Measurements from ENCODE around the gene NACC2.

NACC2 gene

GRCh38 chr9:136012651-136013050 lies 82.4 kb downstream of the NACC2 start:
- no peak for DNase-seq (ENCODE audit: low read depth)
- H3K27me3 ChIP-seq (replicated peaks; ENCODE audit: control insufficient read depth, insufficient read depth, low read length): no peaks in the 10 kb centered on the region
- H3K9ac ChIP-seq (ENCODE audit: low read length): peak overlapping the region; percentile 78
- H3K9me3 ChIP-seq (ENCODE audit: control insufficient read depth, low read length): no peaks in the 10 kb centered on the region
- H3K36me3 ChIP-seq (ENCODE audit: control insufficient read depth, insufficient read depth, low read length, severe bottlenecking): no peaks in the 10 kb centered on the region
- peak overlapping the region; percentile 58 for H3K4me3 ChIP-seq (ENCODE audit: low read length)
- peaks cover 11% of the 10 kb centered on the region for H3K4me1 ChIP-seq (ENCODE audit: control insufficient read depth, insufficient read depth, low read length)

DNA sequence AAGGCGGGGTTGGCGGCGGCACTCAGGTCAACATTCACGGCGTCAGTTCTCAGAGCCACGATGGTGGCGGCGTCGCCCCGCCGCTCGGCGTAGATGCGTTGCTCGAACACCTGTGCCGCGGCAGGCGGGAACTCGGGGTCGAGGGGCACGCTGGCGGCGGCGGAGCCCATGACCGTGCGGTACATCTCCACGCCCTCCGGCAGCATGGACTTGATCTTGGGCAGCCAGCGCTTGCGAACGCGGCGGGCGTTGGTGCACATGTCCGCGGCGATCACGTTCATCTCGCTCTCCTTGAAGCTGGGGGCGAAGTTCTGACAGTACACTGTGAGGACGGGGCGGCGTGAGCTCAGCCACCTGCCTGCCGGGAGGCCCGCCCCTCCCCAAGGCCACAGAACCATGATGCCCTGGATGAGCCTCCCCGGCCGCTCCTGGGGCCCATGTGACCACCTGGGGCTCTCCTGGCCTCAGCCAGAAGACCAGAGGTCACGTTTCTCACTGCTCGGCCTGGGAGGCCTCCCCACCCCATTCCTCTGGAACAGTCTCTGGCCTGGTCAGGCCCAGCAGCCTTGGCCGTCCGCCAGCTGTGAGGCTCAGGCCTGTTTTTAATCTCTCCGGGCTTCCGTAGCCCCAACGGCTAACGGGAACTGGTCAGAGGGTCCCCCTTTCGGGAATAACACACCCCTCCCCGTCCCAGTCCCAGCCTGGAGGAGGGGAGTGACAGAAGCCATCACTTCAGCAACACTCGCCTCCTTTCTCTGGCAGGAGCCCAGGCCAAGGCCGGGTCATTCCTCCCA lies 83.2 kb downstream of the NACC2 start:
- Histone ChIP-seq H3K9me3 (ENCODE audit: control insufficient read depth, low read length) (no peaks in the 10 kb centered on the region), H3K4me1 (ENCODE audit: control insufficient read depth, insufficient read depth, low read length) (peaks cover 11% of the 10 kb centered on the region), H3K4me3 (ENCODE audit: low read length) (peak overlapping the region; percentile 58), H3K36me3 (ENCODE audit: control insufficient read depth, insufficient read depth, low read length, severe bottlenecking) (no peaks in the 10 kb centered on the region), H3K9ac (ENCODE audit: low read length) (peak overlapping the region; percentile 78), H3K27me3 (replicated peaks; ENCODE audit: control insufficient read depth, insufficient read depth, low read length) (no peaks in the 10 kb centered on the region)
- peak; percentile 78 for DNase-seq (ENCODE audit: low read depth)

GRCh38 chr9:136011376-136011702 lies 83.8 kb downstream of the NACC2 start:
- no peak for DNase-seq (ENCODE audit: low read depth)

GRCh38 chr9:136010615-136011361 lies 84.3 kb downstream of the NACC2 start:
- DNase-seq (ENCODE audit: low read depth): no peak
- Histone ChIP-seq H3K27me3 (replicated peaks; ENCODE audit: control insufficient read depth, insufficient read depth, low read length) (no peaks in the 10 kb centered on the region), H3K36me3 (ENCODE audit: control insufficient read depth, insufficient read depth, low read length, severe bottlenecking) (no peaks in the 10 kb centered on the region), H3K4me3 (ENCODE audit: low read length) (no peak overlapping the region), H3K4me1 (ENCODE audit: control insufficient read depth, insufficient read depth, low read length) (peaks cover 11% of the 10 kb centered on the region), H3K9ac (ENCODE audit: low read length) (no peak overlapping the region), H3K9me3 (ENCODE audit: control insufficient read depth, low read length) (no peaks in the 10 kb centered on the region)

More at GRCh38 chr9:136011376-136011702, 83.8 kb downstream of the NACC2 start:
- Histone ChIP-seq H3K36me3 (ENCODE audit: control insufficient read depth, insufficient read depth, low read length, severe bottlenecking) (no peaks in the 10 kb centered on the region), H3K27me3 (replicated peaks; ENCODE audit: control insufficient read depth, insufficient read depth, low read length) (no peaks in the 10 kb centered on the region), H3K4me1 (ENCODE audit: control insufficient read depth, insufficient read depth, low read length) (peaks cover 11% of the 10 kb centered on the region), H3K9me3 (ENCODE audit: control insufficient read depth, low read length) (no peaks in the 10 kb centered on the region), H3K4me3 (ENCODE audit: low read length) (no peak overlapping the region), H3K9ac (ENCODE audit: low read length) (no peak overlapping the region)

DNA sequence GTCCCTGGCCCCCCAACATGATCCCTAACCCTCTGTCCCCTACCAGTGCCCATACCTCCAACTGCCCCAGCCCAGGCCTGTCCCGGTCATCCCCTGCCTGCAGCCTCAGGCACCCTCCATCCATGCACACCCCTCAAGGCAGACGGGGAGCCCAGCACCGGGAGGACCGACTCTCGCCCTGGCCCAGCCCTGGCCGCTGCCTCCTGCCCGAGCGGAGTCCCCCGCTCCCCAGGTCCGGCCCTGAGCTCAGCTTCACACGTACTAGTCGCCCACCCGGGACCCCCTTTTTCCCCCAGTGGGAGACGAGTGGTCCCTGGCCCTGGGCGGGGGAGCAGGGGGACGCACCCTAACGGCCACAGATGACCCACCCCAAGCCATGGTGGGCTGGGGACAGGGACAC lies 84.9 kb downstream of the NACC2 start:
- DNase-seq (ENCODE audit: low read depth): no peak
- no peaks in the 10 kb centered on the region for H3K27me3 ChIP-seq (replicated peaks; ENCODE audit: control insufficient read depth, insufficient read depth, low read length)
- no peak overlapping the region for H3K4me3 ChIP-seq (ENCODE audit: low read length)
- H3K36me3 ChIP-seq (ENCODE audit: control insufficient read depth, insufficient read depth, low read length, severe bottlenecking): no peaks in the 10 kb centered on the region
- peaks cover 11% of the 10 kb centered on the region for H3K4me1 ChIP-seq (ENCODE audit: control insufficient read depth, insufficient read depth, low read length)
- H3K9ac ChIP-seq (ENCODE audit: low read length): no peak overlapping the region
- no peaks in the 10 kb centered on the region for H3K9me3 ChIP-seq (ENCODE audit: control insufficient read depth, low read length)

DNA sequence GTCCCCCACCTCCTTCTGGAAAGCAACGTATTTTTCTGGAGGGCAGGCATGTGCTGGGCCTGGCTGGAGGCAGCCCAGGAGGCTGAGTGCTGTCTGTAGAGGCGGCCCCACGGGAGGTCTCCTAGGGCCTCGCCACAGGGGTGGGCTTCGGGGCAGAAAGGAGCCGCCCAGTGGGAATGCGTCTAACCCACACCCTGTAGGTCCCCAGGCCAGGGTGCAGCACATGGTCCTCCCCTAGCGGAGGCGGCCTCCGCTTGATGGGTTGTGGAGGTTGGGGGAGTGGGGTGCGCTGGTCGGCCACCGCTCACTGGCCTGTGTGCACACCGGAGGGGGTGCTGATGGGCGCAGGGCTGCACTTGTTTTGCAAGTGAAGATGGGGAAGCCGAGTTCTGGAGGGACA lies 85.6 kb downstream of the NACC2 start:
- no peak overlapping the region for H3K9ac ChIP-seq (ENCODE audit: low read length)
- no peak overlapping the region for H3K4me3 ChIP-seq (ENCODE audit: low read length)
- H3K9me3 ChIP-seq (ENCODE audit: control insufficient read depth, low read length): no peaks in the 10 kb centered on the region
- DNase-seq (ENCODE audit: low read depth): no peak
- no peaks in the 10 kb centered on the region for H3K27me3 ChIP-seq (replicated peaks; ENCODE audit: control insufficient read depth, insufficient read depth, low read length)
- no peaks in the 10 kb centered on the region for H3K36me3 ChIP-seq (ENCODE audit: control insufficient read depth, insufficient read depth, low read length, severe bottlenecking)
- H3K4me1 ChIP-seq (ENCODE audit: control insufficient read depth, insufficient read depth, low read length): peaks cover 11% of the 10 kb centered on the region

GRCh38 chr9:136008693-136008997 lies 86.4 kb downstream of the NACC2 start:
- no peak overlapping the region for H3K9ac ChIP-seq (ENCODE audit: low read length)
- H3K9me3 ChIP-seq (ENCODE audit: control insufficient read depth, low read length): no peaks in the 10 kb centered on the region
- DNase-seq (ENCODE audit: low read depth): no peak
- H3K4me1 ChIP-seq (ENCODE audit: control insufficient read depth, insufficient read depth, low read length): peaks cover 11% of the 10 kb centered on the region
- no peaks in the 10 kb centered on the region for H3K27me3 ChIP-seq (replicated peaks; ENCODE audit: control insufficient read depth, insufficient read depth, low read length)
- H3K4me3 ChIP-seq (ENCODE audit: low read length): no peak overlapping the region
- no peaks in the 10 kb centered on the region for H3K36me3 ChIP-seq (ENCODE audit: control insufficient read depth, insufficient read depth, low read length, severe bottlenecking)

DNA sequence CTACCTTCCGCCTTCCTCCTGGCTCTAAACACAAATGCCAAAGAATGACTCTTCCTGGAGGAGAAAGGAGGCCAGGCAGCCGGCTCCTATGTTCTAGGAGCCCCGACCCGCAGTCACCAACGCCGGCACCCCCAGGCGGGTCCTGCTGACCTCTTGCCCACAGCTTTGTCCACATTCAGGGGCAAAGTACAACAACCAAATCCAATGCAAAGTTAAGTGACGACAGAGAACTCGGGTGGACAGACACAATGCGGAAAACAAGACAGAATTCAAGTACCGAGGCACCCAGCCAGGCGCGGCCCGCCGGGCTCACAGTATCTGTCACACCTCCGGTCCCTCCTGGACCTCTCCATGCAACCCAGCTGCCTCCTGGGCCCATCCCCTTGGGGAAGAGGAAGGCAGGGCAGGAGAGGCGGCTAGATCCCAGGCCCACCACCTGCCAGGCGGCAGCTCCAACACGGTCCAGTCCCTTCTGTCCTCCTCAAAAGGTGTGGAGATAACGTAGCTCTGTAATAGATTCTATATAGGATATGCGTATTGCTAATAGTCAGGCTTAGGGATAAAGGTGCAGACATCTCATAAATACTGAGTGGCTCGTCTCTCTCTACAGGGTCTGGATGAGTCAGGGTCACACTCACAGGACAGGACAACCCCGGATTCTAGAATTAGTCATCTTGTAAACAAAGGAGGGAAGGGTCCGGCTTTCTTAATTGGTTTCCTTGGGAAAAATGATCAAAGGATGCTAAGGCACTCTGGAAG lies 87.0 kb downstream of the NACC2 start:
- H3K9ac ChIP-seq (ENCODE audit: low read length): no peak overlapping the region
- H3K9me3 ChIP-seq (ENCODE audit: control insufficient read depth, low read length): no peaks in the 10 kb centered on the region
- H3K27me3 ChIP-seq (replicated peaks; ENCODE audit: control insufficient read depth, insufficient read depth, low read length): no peaks in the 10 kb centered on the region
- H3K4me3 ChIP-seq (ENCODE audit: low read length): no peak overlapping the region
- no peak for DNase-seq (ENCODE audit: low read depth)
- peaks cover 15% of the 10 kb centered on the region for H3K4me1 ChIP-seq (ENCODE audit: control insufficient read depth, insufficient read depth, low read length)
- no peaks in the 10 kb centered on the region for H3K36me3 ChIP-seq (ENCODE audit: control insufficient read depth, insufficient read depth, low read length, severe bottlenecking)

- H3K9ac ChIP-seq (ENCODE audit: low read length): no peak overlapping the region
- no peak for DNase-seq (ENCODE audit: low read depth)
- H3K9me3 ChIP-seq (ENCODE audit: control insufficient read depth, low read length): no peaks in the 10 kb centered on the region
- no peak overlapping the region for H3K4me3 ChIP-seq (ENCODE audit: low read length)
- H3K4me1 ChIP-seq (ENCODE audit: control insufficient read depth, insufficient read depth, low read length): peaks cover 11% of the 10 kb centered on the region
- H3K27me3 ChIP-seq (replicated peaks; ENCODE audit: control insufficient read depth, insufficient read depth, low read length): no peaks in the 10 kb centered on the region
- no peaks in the 10 kb centered on the region for H3K36me3 ChIP-seq (ENCODE audit: control insufficient read depth, insufficient read depth, low read length, severe bottlenecking)
These were observed 87.7 kb downstream of the NACC2 start for GRCh38 chr9:136007276-136007933.

GRCh38 chr9:136006169-136006568 lies 88.9 kb downstream of the NACC2 start:
- no peaks in the 10 kb centered on the region for H3K9me3 ChIP-seq (ENCODE audit: control insufficient read depth, low read length)
- no peak overlapping the region for H3K4me3 ChIP-seq (ENCODE audit: low read length)
- H3K36me3 ChIP-seq (ENCODE audit: control insufficient read depth, insufficient read depth, low read length, severe bottlenecking): no peaks in the 10 kb centered on the region
- no peak overlapping the region for H3K9ac ChIP-seq (ENCODE audit: low read length)
- H3K27me3 ChIP-seq (replicated peaks; ENCODE audit: control insufficient read depth, insufficient read depth, low read length): no peaks in the 10 kb centered on the region
- H3K4me1 ChIP-seq (ENCODE audit: control insufficient read depth, insufficient read depth, low read length): peaks cover 4% of the 10 kb centered on the region
- DNase-seq (ENCODE audit: low read depth): no peak

DNA sequence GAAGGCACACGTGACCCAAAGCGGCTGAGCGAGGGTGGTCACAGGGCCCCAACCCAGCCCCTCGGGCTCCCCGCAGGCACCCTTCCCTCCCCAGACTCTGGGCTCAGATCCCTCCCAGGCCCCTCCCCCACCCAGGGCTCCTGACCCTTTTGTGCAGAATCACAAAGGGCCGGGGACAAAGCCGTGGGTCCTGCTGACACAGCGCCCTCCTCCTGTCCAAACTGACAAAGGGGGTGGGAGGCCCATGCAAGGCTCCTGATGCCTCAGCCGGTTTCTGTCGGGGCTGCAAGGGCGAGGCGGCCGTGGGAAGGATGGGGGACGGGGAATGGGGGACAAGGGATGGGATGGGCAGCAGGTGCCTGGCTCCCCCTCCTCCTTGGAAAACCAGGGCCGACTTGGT lies 90.4 kb downstream of the NACC2 start:
- Histone ChIP-seq H3K4me1 (ENCODE audit: control insufficient read depth, insufficient read depth, low read length) (peaks cover 4% of the 10 kb centered on the region), H3K4me3 (ENCODE audit: low read length) (no peak overlapping the region), H3K9ac (ENCODE audit: low read length) (no peak overlapping the region), H3K9me3 (ENCODE audit: control insufficient read depth, low read length) (no peaks in the 10 kb centered on the region), H3K36me3 (ENCODE audit: control insufficient read depth, insufficient read depth, low read length, severe bottlenecking) (no peaks in the 10 kb centered on the region), H3K27me3 (replicated peaks; ENCODE audit: control insufficient read depth, insufficient read depth, low read length) (no peaks in the 10 kb centered on the region)
- no peak for DNase-seq (ENCODE audit: low read depth)

Measured in adipocyte (in vitro differentiated cells).